Lung microvascular endothelial cell (primary cell): ENCODE data around the gene ESCO1. TPM values are rescaled to one million over a fixed set of nuclear protein-coding genes. Genes with fewer than 3 reads are reported as not detected.
A peak's percentile ranks its signal among the peaks of the same experiment; 100 is the strongest.

Experiments
- DNase-seq, 2 donors: peaks; one replicate each; pipeline versions ENCODE4 v3.0.0 to v3.0.0-alpha.2; 2010; ENCODE audit warnings: low read depth in 2 of 2
- total RNA-seq: library from RNA; depleted of rRNA; stranded (reverse); fragments of >200 nt; gene quantifications from 2 replicates; pipeline ENCODE4 v1.2.1, GENCODE V29; 2014

The ESCO1 gene
- total RNA-seq, 1 donor from 2014 or later = 10.7 TPM

- DNase-seq = no peak
Measured at GRCh38 chr18:21584391-21584790, 16.1 kb downstream of the ESCO1 start.

- peak; percentile 32 to 55 for DNase-seq
Measured at GRCh38 chr18:21575656-21576055, 24.8 kb downstream of the ESCO1 start.

GRCh38 chr18:21571772-21572171 lies 28.7 kb downstream of the ESCO1 start:
- DNase-seq = no peak

GRCh38 chr18:21559195-21559594 lies 41.3 kb downstream of the ESCO1 start:
- no peak for DNase-seq

- peak in 1 of 2 donors; percentile 3 for DNase-seq
Measured at GRCh38 chr18:21557607-21558253, 42.8 kb downstream of the ESCO1 start.

- no peak for DNase-seq
Measured at GRCh38 chr18:21550510-21550970, 50.0 kb downstream of the ESCO1 start.

- DNase-seq = peak in 1 of 2 donors; percentile 1
Measured at GRCh38 chr18:21548647-21549046, 51.9 kb downstream of the ESCO1 start.

GRCh38 chr18:21546423-21546822 lies 54.1 kb downstream of the ESCO1 start:
- no peak for DNase-seq

- DNase-seq = no peak
Measured at GRCh38 chr18:21538230-21538629, 62.3 kb downstream of the ESCO1 start.

GRCh38 chr18:21534327-21534726 lies 66.2 kb downstream of the ESCO1 start:
- peak in 1 of 2 donors; percentile 4 for DNase-seq

- no peak for DNase-seq
Measured at GRCh38 chr18:21526463-21526862, 74.0 kb downstream of the ESCO1 start.

- no peak for DNase-seq
Measured at GRCh38 chr18:21525916-21526315, 74.6 kb downstream of the ESCO1 start.

GRCh38 chr18:21522530-21522929 lies 78.0 kb downstream of the ESCO1 start:
- DNase-seq = no peak

GRCh38 chr18:21513741-21514140 lies 86.8 kb downstream of the ESCO1 start:
- no peak for DNase-seq

- peak in 1 of 2 donors; percentile 21 for DNase-seq
Measured at GRCh38 chr18:21513292-21513691, 87.2 kb downstream of the ESCO1 start.

GRCh38 chr18:21509062-21509461 lies 91.4 kb downstream of the ESCO1 start:
- DNase-seq = no peak

GRCh38 chr18:21507913-21508701 lies 92.4 kb downstream of the ESCO1 start:
- no peak for DNase-seq

- DNase-seq = no peak
Measured at GRCh38 chr18:21502661-21503060, 97.8 kb downstream of the ESCO1 start.

GRCh38 chr18:21499997-21500396 lies 100.5 kb downstream of the ESCO1 start:
- DNase-seq = no peak

- no peak for DNase-seq
Measured at GRCh38 chr18:21496277-21496835, 104.1 kb downstream of the ESCO1 start.

GRCh38 chr18:21490748-21491147 lies 109.8 kb downstream of the ESCO1 start:
- DNase-seq = no peak

GRCh38 chr18:21489919-21490495 lies 110.5 kb downstream of the ESCO1 start:
- no peak for DNase-seq
